Muscle of back (tissue), 11 donors: ENCODE data around the gene CSNK1D. TPM values are rescaled to one million over a fixed set of nuclear protein-coding genes. Genes with fewer than 3 reads are reported as not detected.
"Not testable (repeated sequence)": the region's sequence is repeated elsewhere in the genome, so short reads cannot be mapped to it uniquely, and the experiment has no call there.

Experiments used
- DNase-seq, 3 donors: peaks; one replicate each; pipeline versions ENCODE4 v3.0.0 to v3.0.0-alpha.2; 2013
- polyA plus RNA-seq, 10 donors: library from polyadenylated mRNA; unstranded; fragments of 120-200 nt; gene quantifications; one replicate each; pipeline ENCODE4 v1.2.1, GENCODE V29; 2013; ENCODE audit not compliant: insufficient read length in 10 of 10

The CSNK1D gene
- polyA plus RNA-seq, 10 donors = 60.6 to 74.0 (median 65.9) TPM

- no peak for DNase-seq
Measured at GRCh38 chr17:82276938-82277337, 3.4 kb upstream of the CSNK1D start.

GRCh38 chr17:82275326-82275725 lies 1.8 kb upstream of the CSNK1D start:
- DNase-seq = no peak

- DNase-seq = no peak
Measured at GRCh38 chr17:82274134-82275020, 877 bp upstream of the CSNK1D start.

GRCh38 chr17:82272495-82273326 lies 789 bp downstream of the CSNK1D start:
- DNase-seq = peak in 1 of 3 donors; percentile 53

- no peak for DNase-seq
Measured at GRCh38 chr17:82271401-82271800, 2.1 kb downstream of the CSNK1D start.

GRCh38 chr17:82270651-82271050 lies 2.8 kb downstream of the CSNK1D start:
- no peak for DNase-seq

GRCh38 chr17:82269882-82270500 lies 3.5 kb downstream of the CSNK1D start:
- DNase-seq = no peak

GRCh38 chr17:82269138-82269881 lies 4.2 kb downstream of the CSNK1D start:
- DNase-seq = no peak

- peak; percentile 79 to 84 (median 83) for DNase-seq
Measured at GRCh38 chr17:82267575-82268379, 5.7 kb downstream of the CSNK1D start.

- DNase-seq = no peak
Measured at GRCh38 chr17:82266142-82266541, 7.4 kb downstream of the CSNK1D start.

GRCh38 chr17:82263641-82264040 lies 9.9 kb downstream of the CSNK1D start:
- no peak for DNase-seq

- no peak for DNase-seq
Measured at GRCh38 chr17:82262344-82262743, 11.2 kb downstream of the CSNK1D start.

- not testable (repeated sequence) for DNase-seq
Measured at GRCh38 chr17:82259972-82260961, 13.2 kb downstream of the CSNK1D start.

- no peak for DNase-seq
Measured at GRCh38 chr17:82258555-82258954, 14.9 kb downstream of the CSNK1D start.

GRCh38 chr17:82257473-82257872 lies 16.0 kb downstream of the CSNK1D start:
- no peak for DNase-seq

- no peak for DNase-seq
Measured at GRCh38 chr17:82256242-82256885, 17.1 kb downstream of the CSNK1D start.

- DNase-seq = no peak
Measured at GRCh38 chr17:82255402-82255972, 18.0 kb downstream of the CSNK1D start.

GRCh38 chr17:82254746-82255145 lies 18.8 kb downstream of the CSNK1D start:
- DNase-seq = not testable (repeated sequence)
